ENCODE measurements around the gene ERBB4. TPM values are rescaled to one million over a fixed set of nuclear protein-coding genes. Genes with fewer than 3 reads are reported as not detected.

The ERBB4 gene
- total RNA-seq, 2 experiments from 2014 or later, result not detected

DNA sequence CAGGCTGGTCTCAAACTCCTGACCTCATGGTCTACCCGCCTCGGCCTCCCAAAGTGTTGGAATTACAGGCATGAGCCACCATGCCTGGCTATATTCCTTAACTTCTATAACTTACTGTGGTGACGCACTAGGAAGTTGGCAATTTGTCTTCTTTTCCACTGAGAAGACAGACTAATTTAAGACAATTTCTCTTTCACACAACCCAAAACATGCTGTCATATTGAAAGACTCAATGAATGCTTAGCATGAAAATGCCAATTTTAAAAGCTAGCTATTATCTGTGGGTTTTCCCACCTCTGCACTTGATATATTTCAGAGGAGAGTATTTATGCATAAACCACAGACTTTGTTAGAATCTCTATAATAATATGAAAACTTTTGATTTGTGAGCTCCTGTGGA is 84.5 kb downstream of the ERBB4 start:
- H3K36me3 Mint-ChIP-seq (ENCODE audit: low read depth), result no peaks in the 10 kb centered on the region
- H3K27ac Mint-ChIP-seq, result no peak overlapping the region
- intact Hi-C loops (cut with DNase I, micrococcal nuclease), result no loop called here
- H3K4me3 ChIP-seq (ENCODE audit: low read length), result no peak overlapping the region
- H3K27me3 ChIP-seq (ENCODE audit: control insufficient read depth in 1 of 2, insufficient read depth in 2 of 2, low read length in 2 of 2), result no peaks in the 10 kb centered on the region
- ATAC-seq (ENCODE audit: poor library complexity) (no peak), DNase-seq (no peak)
- H3K9me3 Mint-ChIP-seq, result no peaks in the 10 kb centered on the region
- CTCF ChIA-PET, result no interaction called here
- TF ChIP-seq CTCF (IDR thresholded peaks at IDR 0.05), result no peak
- no peaks in the 10 kb centered on the region for H3K4me1 Mint-ChIP-seq (ENCODE audit: low read depth)
- no peaks in the 10 kb centered on the region for H3K27me3 Mint-ChIP-seq
- no peak overlapping the region for H3K27ac ChIP-seq (ENCODE audit: low read depth in 1 of 2, low read length in 2 of 2)
- no peak overlapping the region for H3K4me3 Mint-ChIP-seq
- no peaks in the 10 kb centered on the region for H3K9me3 ChIP-seq (ENCODE audit: control insufficient read depth in 1 of 2, insufficient read depth in 1 of 2, low read length in 2 of 2)
- POLR2A ChIA-PET, result no interaction called here
- no peaks in the 10 kb centered on the region for H3K36me3 ChIP-seq (ENCODE audit: insufficient read depth, low read length)
- no peaks in the 10 kb centered on the region for H3K4me1 ChIP-seq (ENCODE audit: insufficient read depth, low read length)

GRCh38 chr2:212451786-212452231 is 86.8 kb downstream of the ERBB4 start:
- POLR2A ChIA-PET, result no interaction called here
- Mint-ChIP-seq H3K36me3 (ENCODE audit: low read depth) (no peaks in the 10 kb centered on the region), H3K27me3 (no peaks in the 10 kb centered on the region), H3K9me3 (no peaks in the 10 kb centered on the region), H3K27ac (no peak overlapping the region), H3K4me1 (ENCODE audit: low read depth) (no peaks in the 10 kb centered on the region), H3K4me3 (no peak overlapping the region)
- ATAC-seq (ENCODE audit: poor library complexity) (no peak), DNase-seq (no peak)
- no peaks in the 10 kb centered on the region for H3K36me3 ChIP-seq (ENCODE audit: insufficient read depth, low read length)
- H3K27ac ChIP-seq (ENCODE audit: low read depth in 1 of 2, low read length in 2 of 2), result no peak overlapping the region
- no peaks in the 10 kb centered on the region for H3K4me1 ChIP-seq (ENCODE audit: insufficient read depth, low read length)
- TF ChIP-seq CTCF (IDR thresholded peaks at IDR 0.05), result no peak
- H3K4me3 ChIP-seq (ENCODE audit: low read length), result no peak overlapping the region
- no peaks in the 10 kb centered on the region for H3K27me3 ChIP-seq (ENCODE audit: control insufficient read depth in 1 of 2, insufficient read depth in 2 of 2, low read length in 2 of 2)
- intact Hi-C loops (cut with DNase I, micrococcal nuclease), result no loop called here
- CTCF ChIA-PET, result no interaction called here
- no peaks in the 10 kb centered on the region for H3K9me3 ChIP-seq (ENCODE audit: control insufficient read depth in 1 of 2, insufficient read depth in 1 of 2, low read length in 2 of 2)

DNA sequence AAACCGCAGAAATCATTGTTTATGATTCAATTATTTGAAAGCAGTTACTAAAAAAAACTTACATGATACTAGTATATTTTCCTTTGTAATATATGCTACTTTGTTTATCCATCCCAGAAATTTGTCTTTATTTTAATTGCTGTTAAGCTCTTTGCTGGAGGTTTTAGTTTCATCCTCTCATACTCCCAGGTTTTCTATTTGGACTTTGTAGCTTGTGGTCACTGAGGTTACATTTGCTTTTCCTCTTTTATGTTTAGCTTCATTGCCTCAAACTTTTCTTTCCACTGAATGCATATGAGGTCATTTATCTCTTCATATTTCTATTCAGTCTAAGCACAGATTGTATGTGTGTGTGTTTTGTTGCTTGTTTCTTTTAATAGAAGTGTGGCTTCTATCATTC is 89.9 kb downstream of the ERBB4 start:
- H3K36me3 ChIP-seq (ENCODE audit: insufficient read depth, low read length), result no peaks in the 10 kb centered on the region
- Mint-ChIP-seq H3K9me3 (no peaks in the 10 kb centered on the region), H3K36me3 (ENCODE audit: low read depth) (no peaks in the 10 kb centered on the region), H3K27me3 (no peaks in the 10 kb centered on the region), H3K4me3 (no peak overlapping the region), H3K27ac (no peak overlapping the region), H3K4me1 (ENCODE audit: low read depth) (no peaks in the 10 kb centered on the region)
- TF ChIP-seq CTCF (IDR thresholded peaks at IDR 0.05), result no peak
- no peaks in the 10 kb centered on the region for H3K9me3 ChIP-seq (ENCODE audit: control insufficient read depth in 1 of 2, insufficient read depth in 1 of 2, low read length in 2 of 2)
- no peak overlapping the region for H3K4me3 ChIP-seq (ENCODE audit: low read length)
- ATAC-seq (ENCODE audit: poor library complexity) (no peak), DNase-seq (no peak)
- H3K27me3 ChIP-seq (ENCODE audit: control insufficient read depth in 1 of 2, insufficient read depth in 2 of 2, low read length in 2 of 2), result no peaks in the 10 kb centered on the region
- no peaks in the 10 kb centered on the region for H3K4me1 ChIP-seq (ENCODE audit: insufficient read depth, low read length)
- CTCF ChIA-PET, result no interaction called here
- H3K27ac ChIP-seq (ENCODE audit: low read depth in 1 of 2, low read length in 2 of 2), result no peak overlapping the region
- intact Hi-C loops (cut with DNase I, micrococcal nuclease), result no loop called here
- POLR2A ChIA-PET, result no interaction called here

Measured in CD4-positive, alpha-beta T cell (primary cell).